Measurements from ENCODE around the gene AKAP6. TPM values are rescaled to one million over a fixed set of nuclear protein-coding genes. Genes with fewer than 3 reads are reported as not detected.

AKAP6 gene
- total RNA-seq, 1 experiment from 2014 or later: 2.8 TPM

DNA sequence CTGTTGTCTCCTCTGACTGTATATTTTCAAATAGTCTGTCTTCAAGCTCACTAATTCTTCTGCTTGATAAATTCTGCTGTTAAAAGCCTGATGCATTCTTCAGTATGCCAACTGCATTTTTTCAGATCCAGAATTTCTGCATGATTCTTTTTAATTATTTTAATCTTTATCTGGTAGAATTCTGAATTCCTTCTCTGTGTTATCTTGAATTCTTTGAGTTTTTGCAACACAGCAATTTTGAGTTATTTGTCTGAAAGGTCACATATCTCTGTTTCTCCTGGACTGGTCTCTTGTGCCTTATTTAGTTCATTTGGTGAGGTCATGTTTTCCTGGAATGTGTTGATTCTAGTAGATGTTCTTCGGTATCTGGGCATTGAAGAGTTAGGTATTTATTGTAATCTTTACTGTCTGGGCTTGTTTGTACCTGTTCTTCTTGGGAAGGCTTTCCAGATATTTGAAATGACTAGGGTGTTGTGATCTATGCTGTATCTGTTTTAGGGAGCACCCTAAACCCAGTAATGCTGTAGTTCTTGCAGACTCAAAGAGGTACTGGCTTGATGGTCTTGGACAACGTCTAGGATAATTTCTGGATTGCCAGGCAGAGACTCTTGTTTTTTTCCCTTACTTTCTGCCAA lies 415.8 kb downstream of the AKAP6 start:
- DNase-seq: no peak
- Mint-ChIP-seq H3K9me3 (ENCODE audit: low read depth, unreplicated experiment) (no peaks in the 10 kb centered on the region), H3K27ac (ENCODE audit: unreplicated experiment) (no peak overlapping the region), H3K4me3 (ENCODE audit: low read depth, unreplicated experiment) (no peak overlapping the region), H3K4me1 (ENCODE audit: low read depth, unreplicated experiment) (no peaks in the 10 kb centered on the region), H3K36me3 (ENCODE audit: insufficient read depth, unreplicated experiment) (no peaks in the 10 kb centered on the region), H3K27me3 (ENCODE audit: unreplicated experiment) (no peaks in the 10 kb centered on the region)
- BruUV-seq (replicated peaks): no TSS peak
- CTCF ChIA-PET: no interaction called here
- TF ChIP-seq, protein P1, sequence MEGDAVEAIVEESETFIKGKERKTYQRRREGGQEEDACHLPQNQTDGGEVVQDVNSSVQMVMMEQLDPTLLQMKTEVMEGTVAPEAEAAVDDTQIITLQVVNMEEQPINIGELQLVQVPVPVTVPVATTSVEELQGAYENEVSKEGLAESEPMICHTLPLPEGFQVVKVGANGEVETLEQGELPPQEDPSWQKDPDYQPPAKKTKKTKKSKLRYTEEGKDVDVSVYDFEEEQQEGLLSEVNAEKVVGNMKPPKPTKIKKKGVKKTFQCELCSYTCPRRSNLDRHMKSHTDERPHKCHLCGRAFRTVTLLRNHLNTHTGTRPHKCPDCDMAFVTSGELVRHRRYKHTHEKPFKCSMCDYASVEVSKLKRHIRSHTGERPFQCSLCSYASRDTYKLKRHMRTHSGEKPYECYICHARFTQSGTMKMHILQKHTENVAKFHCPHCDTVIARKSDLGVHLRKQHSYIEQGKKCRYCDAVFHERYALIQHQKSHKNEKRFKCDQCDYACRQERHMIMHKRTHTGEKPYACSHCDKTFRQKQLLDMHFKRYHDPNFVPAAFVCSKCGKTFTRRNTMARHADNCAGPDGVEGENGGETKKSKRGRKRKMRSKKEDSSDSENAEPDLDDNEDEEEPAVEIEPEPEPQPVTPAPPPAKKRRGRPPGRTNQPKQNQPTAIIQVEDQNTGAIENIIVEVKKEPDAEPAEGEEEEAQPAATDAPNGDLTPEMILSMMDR (IDR thresholded peaks at IDR 0.05; ENCODE audit: unreplicated experiment): no peak
- intact Hi-C loops (cut with micrococcal nuclease; ENCODE audit: unreplicated experiment): no loop called here

DNA sequence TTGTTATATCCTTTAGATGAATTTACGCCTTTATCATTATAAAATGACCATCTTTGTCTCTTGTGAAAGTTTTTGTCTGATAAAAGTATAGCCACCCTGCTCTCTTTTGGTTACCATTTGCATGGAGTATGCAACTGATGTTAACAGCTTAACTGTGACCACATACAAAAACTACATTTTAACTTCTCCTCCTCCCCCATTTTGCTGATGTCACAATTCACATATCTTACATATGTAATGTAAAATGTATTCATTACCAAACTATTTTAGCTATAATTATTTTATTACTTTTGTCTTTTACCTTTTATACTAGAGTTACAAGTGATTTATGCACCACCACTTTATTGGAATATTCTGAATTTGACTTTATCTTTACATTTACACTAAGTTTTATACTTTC lies 425.1 kb downstream of the AKAP6 start:
- BruUV-seq (replicated peaks): no TSS peak
- H3K4me1 Mint-ChIP-seq (ENCODE audit: low read depth, unreplicated experiment): no peaks in the 10 kb centered on the region
- CTCF ChIA-PET: no interaction called here
- no peaks in the 10 kb centered on the region for H3K9me3 Mint-ChIP-seq (ENCODE audit: low read depth, unreplicated experiment)
- no peak overlapping the region for H3K4me3 Mint-ChIP-seq (ENCODE audit: low read depth, unreplicated experiment)
- H3K27me3 Mint-ChIP-seq (ENCODE audit: unreplicated experiment): no peaks in the 10 kb centered on the region
- TF ChIP-seq, protein P1 (IDR thresholded peaks at IDR 0.05; ENCODE audit: unreplicated experiment): no peak
- intact Hi-C loops (cut with micrococcal nuclease; ENCODE audit: unreplicated experiment): no loop called here
- no peak for DNase-seq
- no peaks in the 10 kb centered on the region for H3K36me3 Mint-ChIP-seq (ENCODE audit: insufficient read depth, unreplicated experiment)
- H3K27ac Mint-ChIP-seq (ENCODE audit: unreplicated experiment): no peak overlapping the region

DNA sequence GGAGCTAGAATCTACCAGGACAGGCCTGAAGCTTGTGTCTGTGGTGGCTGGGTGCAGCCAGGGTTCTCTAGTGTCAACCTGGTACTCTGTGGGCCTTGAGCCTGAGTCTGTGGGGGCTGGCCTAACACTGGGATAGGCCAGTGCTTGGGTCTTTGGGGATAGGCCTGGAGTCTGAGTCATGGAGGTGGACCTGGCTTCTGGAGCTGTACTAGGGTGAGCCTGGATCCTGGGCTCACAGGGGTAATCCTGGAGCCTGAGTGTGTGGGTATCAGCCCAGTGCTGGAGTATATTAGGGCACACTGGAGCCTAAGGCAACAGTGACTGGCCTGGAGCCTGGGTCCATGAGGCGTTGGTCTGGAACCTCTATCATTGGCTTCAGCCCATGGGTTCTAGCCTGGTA lies 427.1 kb downstream of the AKAP6 start:
- H3K4me3 Mint-ChIP-seq (ENCODE audit: low read depth, unreplicated experiment): no peak overlapping the region
- no peaks in the 10 kb centered on the region for H3K27me3 Mint-ChIP-seq (ENCODE audit: unreplicated experiment)
- no TSS peak for BruUV-seq (replicated peaks)
- no peaks in the 10 kb centered on the region for H3K36me3 Mint-ChIP-seq (ENCODE audit: insufficient read depth, unreplicated experiment)
- no peaks in the 10 kb centered on the region for H3K4me1 Mint-ChIP-seq (ENCODE audit: low read depth, unreplicated experiment)
- no peaks in the 10 kb centered on the region for H3K9me3 Mint-ChIP-seq (ENCODE audit: low read depth, unreplicated experiment)
- CTCF ChIA-PET: no interaction called here
- H3K27ac Mint-ChIP-seq (ENCODE audit: unreplicated experiment): no peak overlapping the region
- intact Hi-C loops (cut with micrococcal nuclease; ENCODE audit: unreplicated experiment): no loop called here
- DNase-seq: no peak
- TF ChIP-seq, protein P1 (IDR thresholded peaks at IDR 0.05; ENCODE audit: unreplicated experiment): no peak

DNA sequence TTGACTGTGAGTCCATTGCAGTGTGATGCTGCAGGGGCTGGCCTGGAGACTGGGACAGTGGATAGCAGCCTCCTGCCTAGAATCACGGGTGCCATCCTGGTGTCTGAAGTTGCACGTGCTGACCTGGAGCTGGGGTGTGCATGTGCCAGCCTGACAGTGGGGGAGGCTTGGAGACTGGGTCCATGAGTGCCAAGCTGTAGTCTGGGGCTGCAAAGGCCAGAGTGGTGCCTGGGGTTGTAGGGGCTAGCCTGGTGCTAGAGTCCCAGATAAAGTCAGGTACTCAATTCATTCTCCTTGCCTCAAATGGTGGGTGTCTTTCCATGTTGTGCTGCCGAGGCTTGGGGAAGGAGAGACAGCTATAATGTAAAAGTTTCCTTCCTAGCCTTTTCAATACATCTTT lies 427.7 kb downstream of the AKAP6 start:
- no peak overlapping the region for H3K4me3 Mint-ChIP-seq (ENCODE audit: low read depth, unreplicated experiment)
- no peaks in the 10 kb centered on the region for H3K4me1 Mint-ChIP-seq (ENCODE audit: low read depth, unreplicated experiment)
- H3K27ac Mint-ChIP-seq (ENCODE audit: unreplicated experiment): no peak overlapping the region
- intact Hi-C loops (cut with micrococcal nuclease; ENCODE audit: unreplicated experiment): no loop called here
- CTCF ChIA-PET: no interaction called here
- no peaks in the 10 kb centered on the region for H3K9me3 Mint-ChIP-seq (ENCODE audit: low read depth, unreplicated experiment)
- no peaks in the 10 kb centered on the region for H3K27me3 Mint-ChIP-seq (ENCODE audit: unreplicated experiment)
- H3K36me3 Mint-ChIP-seq (ENCODE audit: insufficient read depth, unreplicated experiment): no peaks in the 10 kb centered on the region
- TF ChIP-seq, protein P1 (IDR thresholded peaks at IDR 0.05; ENCODE audit: unreplicated experiment): no peak
- BruUV-seq (replicated peaks): no TSS peak
- no peak for DNase-seq
